Keratinocyte (primary cell): ENCODE measurements around the gene OGFOD3. TPM values are rescaled to one million over a fixed set of nuclear protein-coding genes. Genes with fewer than 3 reads are reported as not detected.

Experiments used
- DNase-seq: peaks from one replicate; pipeline ENCODE4 v3.0.0-alpha.2; 2011; ENCODE audit warnings: low read depth, missing footprints, low spot score
- FAIRE-seq: peaks from 2 replicates; lab custom pipeline; 2011; peaks lifted over from hg19 to GRCh38; lab: Jason Lieb, UNC
- H2AFZ ChIP-seq: 2 replicates; pipeline ENCODE4 v1.6.0; 2012; ENCODE audit warnings: low read length, control low read depth, inconsistent platforms; ENCODE audit not compliant: control insufficient read depth
- H3K27ac ChIP-seq: 2 replicates; pipeline ENCODE4 v1.5.1; 2011; ENCODE audit warnings: low read length; ENCODE audit not compliant: control insufficient read depth, insufficient read depth
- H3K27me3 ChIP-seq: 3 replicates; pipeline ENCODE4 v1.6.0; 2011; ENCODE audit warnings: low read length; ENCODE audit not compliant: control insufficient read depth, insufficient read depth; ENCODE audit errors: extremely low read depth
- H3K36me3 ChIP-seq, 2 experiments: 2 replicates in 1 of 2; 3 replicates in 1 of 2; pipeline ENCODE4 v1.5.1; 2011; ENCODE audit warnings: low read length in 2 of 2, mild to moderate bottlenecking in 1 of 2; ENCODE audit not compliant: control insufficient read depth in 2 of 2, insufficient read depth in 2 of 2; ENCODE audit errors: extremely low read depth in 1 of 2
- H3K4me1 ChIP-seq: 3 replicates; pipeline ENCODE4 v1.5.1; 2011; ENCODE audit warnings: low read length; ENCODE audit not compliant: control insufficient read depth, insufficient read depth; ENCODE audit errors: extremely low read depth
- H3K4me2 ChIP-seq: 3 replicates; pipeline ENCODE4 v1.6.0; 2011; ENCODE audit warnings: low read depth, low read length; ENCODE audit not compliant: control insufficient read depth, insufficient read depth; ENCODE audit errors: extremely low read depth
- H3K4me3 ChIP-seq, 3 experiments: fragments of 200-600 bp in 1 of 3; sonication (generic) in 1 of 3; 2 replicates in 2 of 3; 3 replicates in 1 of 3; pipeline ENCODE4 v1.5.1; 2011 to 2016; ENCODE audit warnings: low read length in 3 of 3, mild to moderate bottlenecking in 3 of 3, control low read depth in 2 of 3, inconsistent platforms in 1 of 3, low read depth in 1 of 3, mixed read lengths in 1 of 3, mixed run types in 1 of 3, moderate library complexity in 1 of 3; ENCODE audit not compliant: control insufficient read depth in 2 of 3, insufficient read depth in 2 of 3; ENCODE audit errors: extremely low read depth in 1 of 3
- H3K79me2 ChIP-seq: 2 replicates; pipeline ENCODE4 v1.6.0; 2012; ENCODE audit warnings: low read length; ENCODE audit not compliant: control insufficient read depth, insufficient read depth
- H3K9ac ChIP-seq: 3 replicates; pipeline ENCODE4 v1.6.0; 2011; ENCODE audit warnings: low read length; ENCODE audit not compliant: control insufficient read depth, insufficient read depth; ENCODE audit errors: extremely low read depth
- H3K9me1 ChIP-seq: 3 replicates; pipeline ENCODE4 v1.6.0; 2011; ENCODE audit warnings: low read length; ENCODE audit not compliant: control insufficient read depth, insufficient read depth; ENCODE audit errors: extremely low read depth
- H3K9me3 ChIP-seq: 2 replicates; pipeline ENCODE4 v1.5.1; 2012; ENCODE audit warnings: low read depth, low read length; ENCODE audit not compliant: control insufficient read depth
- H4K20me1 ChIP-seq: 3 replicates; pipeline ENCODE4 v1.6.0; 2011; ENCODE audit warnings: low read length; ENCODE audit not compliant: control insufficient read depth, insufficient read depth; ENCODE audit errors: extremely low read depth
- EZH2 ChIP-seq: IDR thresholded peaks from one replicate; pipeline ENCODE4 v1.6.1; 2012; ENCODE audit warnings: inconsistent platforms, mild to moderate bottlenecking, low read length, moderate library complexity
- dilution Hi-C: fragments of 300-500 bp; cut with MboI; formaldehyde crosslinking; loops from one replicate; pipeline ENCODE4 v1.7.0; 2020; ENCODE audit warnings: low sequenced_read_pairs; ENCODE audit not compliant: extremely low pct_ligation_motif_present
- polyA plus RNA-seq, 5 experiments: library from polyadenylated mRNA; depleted of rRNA in 3 of 5; stranded (reverse) in 3 of 5; stranded (forward) in 1 of 5; unstranded in 1 of 5; fragments of >200 nt; gene quantifications; 1 replicate in 1 of 5; 2 replicates in 3 of 5; 3 replicates in 1 of 5; pipeline versions ENCODE4 v1.2.1 to v1.2.3, GENCODE V29; 2011 to 2012; ENCODE audit warnings: missing spikeins in 2 of 5, low read depth in 1 of 5, low replicate concordance in 1 of 5
- TF ChIP-seq, protein P1 (sequence below), 3 experiments: IDR thresholded peaks in 1 of 3; conservative IDR thresholded peaks in 1 of 3; optimal IDR thresholded peaks in 1 of 3; 2 replicates in 2 of 3; 3 replicates in 1 of 3; pipeline versions ENCODE3 to v1.5.1; 2011; ENCODE audit warnings: low read length in 3 of 3, mild to moderate bottlenecking in 3 of 3, moderate library complexity in 2 of 3, control low read depth in 1 of 3, inconsistent platforms in 1 of 3; ENCODE audit not compliant: insufficient read depth in 2 of 3; ENCODE audit errors: extremely low read depth in 1 of 3

The OGFOD3 gene
- polyA plus RNA-seq, 1 donor (not counting 4 experiments of a cell fraction or from before 2014, with no cell fraction given) = 10.8 TPM

DNA sequence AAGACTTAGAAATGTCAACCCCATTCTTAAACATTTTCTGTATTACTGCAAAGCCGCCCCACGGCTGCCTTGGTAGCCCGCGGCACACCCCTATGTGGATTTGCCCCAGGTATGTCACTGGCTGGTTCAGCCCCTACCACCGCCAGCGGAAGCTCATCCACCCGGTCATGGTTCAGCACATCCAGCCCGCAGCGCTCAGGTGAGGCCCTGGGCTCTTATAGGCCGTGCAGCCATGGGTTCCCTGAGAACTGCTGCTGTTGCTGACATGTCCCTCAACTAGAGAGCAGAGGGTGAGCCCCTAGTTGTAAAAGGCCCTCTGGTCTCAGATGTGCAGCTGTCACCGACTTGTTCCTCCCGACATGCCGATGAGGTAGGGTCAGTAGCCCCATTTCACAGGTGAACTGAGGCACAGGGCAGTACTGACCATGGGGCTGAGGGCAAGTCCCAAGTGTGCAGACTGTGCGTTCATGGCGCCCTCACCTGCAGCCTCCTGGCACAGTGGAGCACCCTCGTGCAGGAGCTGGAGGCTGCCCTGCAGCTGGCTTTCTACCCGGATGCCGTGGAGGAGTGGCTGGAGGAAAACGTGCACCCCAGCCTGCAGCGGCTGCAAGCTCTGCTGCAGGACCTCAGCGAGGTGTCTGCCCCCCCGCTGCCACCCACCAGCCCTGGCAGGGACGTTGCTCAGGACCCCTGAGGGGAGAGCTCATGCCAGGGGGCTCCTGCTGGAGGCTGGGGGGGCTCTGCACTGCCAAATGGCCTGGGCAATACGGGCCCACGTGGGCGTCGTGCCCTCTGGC is 23.5 kb upstream of the OGFOD3 start:
- Histone ChIP-seq H3K9ac (no peak overlapping the region), H3K9me1 (no peaks in the 10 kb centered on the region), H3K27me3 (no peaks in the 10 kb centered on the region), H2AFZ (no peak overlapping the region), H4K20me1 (no peaks in the 10 kb centered on the region), H3K4me1 (no peaks in the 10 kb centered on the region), H3K79me2 (no peaks in the 10 kb centered on the region), H3K36me3 (peaks cover 7 to 14% of the 10 kb centered on the region in 2 experiments), H3K4me2 (no peak overlapping the region), H3K4me3 (no peak overlapping the region), H3K27ac (no peak overlapping the region), H3K9me3 (no peaks in the 10 kb centered on the region)
- FAIRE-seq (no peak), DNase-seq (no peak)
- dilution Hi-C loops = no loop called here
- no peak for TF ChIP-seq EZH2
- TF ChIP-seq, protein P1, sequence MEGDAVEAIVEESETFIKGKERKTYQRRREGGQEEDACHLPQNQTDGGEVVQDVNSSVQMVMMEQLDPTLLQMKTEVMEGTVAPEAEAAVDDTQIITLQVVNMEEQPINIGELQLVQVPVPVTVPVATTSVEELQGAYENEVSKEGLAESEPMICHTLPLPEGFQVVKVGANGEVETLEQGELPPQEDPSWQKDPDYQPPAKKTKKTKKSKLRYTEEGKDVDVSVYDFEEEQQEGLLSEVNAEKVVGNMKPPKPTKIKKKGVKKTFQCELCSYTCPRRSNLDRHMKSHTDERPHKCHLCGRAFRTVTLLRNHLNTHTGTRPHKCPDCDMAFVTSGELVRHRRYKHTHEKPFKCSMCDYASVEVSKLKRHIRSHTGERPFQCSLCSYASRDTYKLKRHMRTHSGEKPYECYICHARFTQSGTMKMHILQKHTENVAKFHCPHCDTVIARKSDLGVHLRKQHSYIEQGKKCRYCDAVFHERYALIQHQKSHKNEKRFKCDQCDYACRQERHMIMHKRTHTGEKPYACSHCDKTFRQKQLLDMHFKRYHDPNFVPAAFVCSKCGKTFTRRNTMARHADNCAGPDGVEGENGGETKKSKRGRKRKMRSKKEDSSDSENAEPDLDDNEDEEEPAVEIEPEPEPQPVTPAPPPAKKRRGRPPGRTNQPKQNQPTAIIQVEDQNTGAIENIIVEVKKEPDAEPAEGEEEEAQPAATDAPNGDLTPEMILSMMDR (optimal IDR thresholded peaks at IDR 0.05 in 1 of 3, IDR thresholded peaks at IDR 0.05 in 1 of 3, conservative IDR thresholded peaks at IDR 0.05 in 1 of 3; ENCODE audit: extremely low read depth in 1 of 3, insufficient read depth in 2 of 3, low read length in 3 of 3) = no peak

DNA sequence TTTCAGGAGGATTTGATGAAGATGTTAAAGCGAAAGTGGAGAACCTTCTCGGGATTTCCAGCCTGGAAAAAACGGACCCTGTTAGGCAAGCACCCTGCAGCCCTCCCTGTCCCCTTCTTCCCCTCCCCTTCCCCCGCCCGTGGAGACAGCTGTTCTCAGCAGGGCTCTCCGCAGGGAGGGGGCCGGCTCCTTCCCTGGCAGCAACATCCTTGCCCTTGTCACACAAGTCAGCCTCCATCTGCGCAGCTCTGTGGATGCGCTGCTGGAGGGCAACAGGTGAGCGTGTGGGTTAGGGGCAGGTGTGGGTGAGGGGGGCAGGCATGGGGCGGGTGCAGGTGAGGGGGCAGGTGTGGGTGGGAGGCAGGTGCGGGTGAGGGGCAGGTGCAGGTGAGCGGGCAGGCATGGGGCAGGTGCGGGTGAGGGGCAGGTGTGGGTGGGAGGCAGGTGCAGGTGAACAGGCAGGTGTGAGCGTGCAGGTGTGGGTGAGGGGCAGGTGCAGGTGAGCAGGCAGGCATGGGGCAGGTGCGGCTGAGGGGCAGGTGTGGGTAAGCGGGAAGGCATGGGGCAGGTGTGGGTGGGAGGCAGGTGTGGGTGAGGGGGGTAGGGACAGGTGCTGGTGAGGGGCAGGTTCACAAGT is 22.7 kb upstream of the OGFOD3 start:
- no peaks in the 10 kb centered on the region for H3K79me2 ChIP-seq
- no peak overlapping the region for H3K27ac ChIP-seq
- H3K4me1 ChIP-seq = no peaks in the 10 kb centered on the region
- FAIRE-seq (no peak), DNase-seq (no peak)
- H3K4me2 ChIP-seq = no peak overlapping the region
- no peak overlapping the region for H2AFZ ChIP-seq
- H3K9me1 ChIP-seq = no peaks in the 10 kb centered on the region
- no peak overlapping the region for H3K4me3 ChIP-seq
- no peaks in the 10 kb centered on the region for H4K20me1 ChIP-seq
- H3K9me3 ChIP-seq = no peaks in the 10 kb centered on the region
- H3K9ac ChIP-seq = no peak overlapping the region
- H3K27me3 ChIP-seq = no peaks in the 10 kb centered on the region
- TF ChIP-seq EZH2 = no peak
- TF ChIP-seq, protein P1 (optimal IDR thresholded peaks at IDR 0.05 in 1 of 3, IDR thresholded peaks at IDR 0.05 in 1 of 3, conservative IDR thresholded peaks at IDR 0.05 in 1 of 3; ENCODE audit: extremely low read depth in 1 of 3, insufficient read depth in 2 of 3, low read length in 3 of 3) = no peak
- dilution Hi-C loops = no loop called here
- peaks cover 7 to 14% of the 10 kb centered on the region in 2 experiments for H3K36me3 ChIP-seq
